GM20000 (cell line): Measurements from ENCODE around the gene VPS25.

Source experiments
- DNase-seq: peaks from one replicate; pipeline ENCODE4 v3.0.0; 2012; ENCODE audit warnings: low spot score
- CTCF ChIP-seq: IDR thresholded peaks from 2 replicates; pipeline ENCODE4 v1.5.1; 2012; ENCODE audit warnings: mild to moderate bottlenecking, control low read depth; ENCODE audit errors: extremely low read depth, missing control alignments

VPS25 gene

GRCh38 chr17:42809250-42809649 lies 36.0 kb downstream of the VPS25 start:
- no peak for DNase-seq
- TF ChIP-seq CTCF = no peak

- TF ChIP-seq CTCF = no peak
- DNase-seq = no peak
Measured at GRCh38 chr17:42814633-42815399, 41.6 kb downstream of the VPS25 start.

- no peak for TF ChIP-seq CTCF
- DNase-seq = no peak
Measured at GRCh38 chr17:42817866-42818265, 44.6 kb downstream of the VPS25 start.

GRCh38 chr17:42818379-42818778 lies 45.1 kb downstream of the VPS25 start:
- no peak for TF ChIP-seq CTCF
- DNase-seq = no peak

- TF ChIP-seq CTCF = peak; percentile 86
- DNase-seq = peak; percentile 58
Measured at GRCh38 chr17:42819939-42820535, 46.8 kb downstream of the VPS25 start.

- no peak for DNase-seq
- TF ChIP-seq CTCF = no peak
Measured at GRCh38 chr17:42821176-42821575, 47.9 kb downstream of the VPS25 start.

GRCh38 chr17:42827472-42827871 lies 54.2 kb downstream of the VPS25 start:
- TF ChIP-seq CTCF = no peak
- DNase-seq = no peak
